ENCODE data around the gene PDZRN3. TPM values are rescaled to one million over a fixed set of nuclear protein-coding genes. Genes with fewer than 3 reads are reported as not detected.

PDZRN3 gene
- total RNA-seq, 1 experiment from 2014 or later = 0.17 TPM

DNA sequence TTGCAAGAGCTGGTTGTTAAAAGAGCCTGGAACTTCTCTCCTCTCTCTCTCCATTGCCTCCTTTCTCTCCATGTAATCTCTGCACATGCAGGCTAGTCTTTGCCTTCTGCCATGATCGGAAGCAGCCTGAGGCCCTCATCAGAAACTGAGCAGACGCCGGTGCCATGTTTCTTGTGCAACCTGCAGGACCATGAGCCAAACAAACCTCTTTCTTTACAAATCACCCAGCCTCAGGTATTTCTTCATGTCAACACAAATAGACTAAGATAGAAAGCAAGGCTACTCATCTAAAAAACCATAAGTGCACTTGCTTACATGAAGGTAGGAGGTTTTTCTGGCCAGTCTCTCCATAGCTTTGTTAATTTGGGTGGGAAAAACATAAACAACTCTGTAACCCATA, 8.7 kb downstream of the PDZRN3 start (continued):
- TF ChIP-seq SRF (IDR thresholded peaks at IDR 0.05; ENCODE audit: low read depth) = no peak

DNA sequence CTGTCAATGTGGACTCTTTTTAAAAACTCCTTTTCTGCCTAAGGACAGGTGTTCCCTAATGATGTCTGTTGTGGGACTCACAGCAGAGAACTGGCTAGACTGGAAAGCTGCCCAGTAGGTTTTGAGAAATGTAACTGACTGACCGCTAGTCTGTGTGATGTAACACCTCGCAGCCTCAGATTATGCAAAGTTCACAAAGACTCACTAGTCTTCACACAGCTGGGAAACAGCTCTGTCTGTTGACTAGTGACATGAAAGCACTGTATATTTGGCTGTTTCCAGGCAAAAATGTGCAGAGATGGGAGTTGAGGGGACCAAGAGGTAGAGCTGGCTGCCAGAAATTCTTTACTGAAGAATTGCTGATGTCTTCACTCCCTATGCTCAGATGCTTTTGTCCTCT, 10.3 kb downstream of the PDZRN3 start:
- RAD21 ChIA-PET (ENCODE audit: low non-redundant PET in 1 of 2, low total read pairs in 2 of 2, uncharacterized antibody in 2 of 2, unreplicated experiment in 2 of 2) = no interaction called here
- BruUV-seq (replicated peaks) = no TSS peak
- DNase-seq (ENCODE audit: low read depth, low spot score) (no peak), ATAC-seq (no peak)
- POLR2A ChIA-PET = no interaction called here
- CTCF ChIA-PET = no interaction called here
- no peaks in the 10 kb centered on the region for H3K36me3 ChIP-seq (ENCODE audit: control insufficient read depth in 1 of 2, insufficient read depth in 2 of 2, low read length in 2 of 2)
- TF ChIP-seq EZH2 (IDR thresholded peaks at IDR 0.05) = no peak
- no peak for TF ChIP-seq CTCF (IDR thresholded peaks at IDR 0.05 in 2 of 3, conservative IDR thresholded peaks at IDR 0.05 in 1 of 3; ENCODE audit: borderline replicate concordance in 1 of 3, insufficient read depth in 1 of 3, low read depth in 2 of 3, low read length in 2 of 3)
- TF ChIP-seq JUND (IDR thresholded peaks at IDR 0.05) = no peak
- TF ChIP-seq RAD21 (IDR thresholded peaks at IDR 0.05; ENCODE audit: low read depth) = no peak
- TF ChIP-seq CEBPB (IDR thresholded peaks at IDR 0.05; ENCODE audit: low read depth) = no peak
- no peak for TF ChIP-seq MAX (IDR thresholded peaks at IDR 0.05)
- no peak for TF ChIP-seq SP1 (IDR thresholded peaks at IDR 0.05; ENCODE audit: low read depth)
- no peak for TF ChIP-seq ZNF274 (IDR thresholded peaks at IDR 0.05; ENCODE audit: low read depth, low read length)
- TF ChIP-seq YY1 (IDR thresholded peaks at IDR 0.05; ENCODE audit: extremely low read depth, insufficient replicate concordance, low read depth, low read length) = no peak
- TF ChIP-seq, protein P1, sequence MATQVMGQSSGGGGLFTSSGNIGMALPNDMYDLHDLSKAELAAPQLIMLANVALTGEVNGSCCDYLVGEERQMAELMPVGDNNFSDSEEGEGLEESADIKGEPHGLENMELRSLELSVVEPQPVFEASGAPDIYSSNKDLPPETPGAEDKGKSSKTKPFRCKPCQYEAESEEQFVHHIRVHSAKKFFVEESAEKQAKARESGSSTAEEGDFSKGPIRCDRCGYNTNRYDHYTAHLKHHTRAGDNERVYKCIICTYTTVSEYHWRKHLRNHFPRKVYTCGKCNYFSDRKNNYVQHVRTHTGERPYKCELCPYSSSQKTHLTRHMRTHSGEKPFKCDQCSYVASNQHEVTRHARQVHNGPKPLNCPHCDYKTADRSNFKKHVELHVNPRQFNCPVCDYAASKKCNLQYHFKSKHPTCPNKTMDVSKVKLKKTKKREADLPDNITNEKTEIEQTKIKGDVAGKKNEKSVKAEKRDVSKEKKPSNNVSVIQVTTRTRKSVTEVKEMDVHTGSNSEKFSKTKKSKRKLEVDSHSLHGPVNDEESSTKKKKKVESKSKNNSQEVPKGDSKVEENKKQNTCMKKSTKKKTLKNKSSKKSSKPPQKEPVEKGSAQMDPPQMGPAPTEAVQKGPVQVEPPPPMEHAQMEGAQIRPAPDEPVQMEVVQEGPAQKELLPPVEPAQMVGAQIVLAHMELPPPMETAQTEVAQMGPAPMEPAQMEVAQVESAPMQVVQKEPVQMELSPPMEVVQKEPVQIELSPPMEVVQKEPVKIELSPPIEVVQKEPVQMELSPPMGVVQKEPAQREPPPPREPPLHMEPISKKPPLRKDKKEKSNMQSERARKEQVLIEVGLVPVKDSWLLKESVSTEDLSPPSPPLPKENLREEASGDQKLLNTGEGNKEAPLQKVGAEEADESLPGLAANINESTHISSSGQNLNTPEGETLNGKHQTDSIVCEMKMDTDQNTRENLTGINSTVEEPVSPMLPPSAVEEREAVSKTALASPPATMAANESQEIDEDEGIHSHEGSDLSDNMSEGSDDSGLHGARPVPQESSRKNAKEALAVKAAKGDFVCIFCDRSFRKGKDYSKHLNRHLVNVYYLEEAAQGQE (IDR thresholded peaks at IDR 0.05; ENCODE audit: low read depth) = no peak
- TF ChIP-seq CBX3 (IDR thresholded peaks at IDR 0.05; ENCODE audit: low read depth) = no peak
- TF ChIP-seq ELF1 (IDR thresholded peaks at IDR 0.05; ENCODE audit: borderline replicate concordance, low read depth) = no peak
- TF ChIP-seq EZH2phosphoT487 (IDR thresholded peaks at IDR 0.05; ENCODE audit: borderline replicate concordance) = no peak
- TF ChIP-seq SRF (IDR thresholded peaks at IDR 0.05; ENCODE audit: low read depth) = no peak
- no peak overlapping the region for H3K4me3 ChIP-seq (replicated peaks in 1 of 2; ENCODE audit: low read depth in 1 of 2, low read length in 2 of 2)
- no peaks in the 10 kb centered on the region for H4K20me1 ChIP-seq (ENCODE audit: insufficient read depth)
- H2AFZ ChIP-seq (ENCODE audit: low read depth, low read length, poor library complexity, severe bottlenecking) = no peak overlapping the region
- H3K4me2 ChIP-seq (ENCODE audit: low read length) = no peak overlapping the region
- H3K9me3 ChIP-seq (ENCODE audit: control insufficient read depth in 1 of 2, insufficient read depth in 1 of 2, low read depth in 1 of 2, low read length in 2 of 2) = peaks cover 0 to 2% of the 10 kb centered on the region in 2 experiments; a peak in 1 of 4 replicates
- no peak overlapping the region for H3K27ac ChIP-seq (ENCODE audit: low read depth, low read length)
- no peaks in the 10 kb centered on the region for H3K9me2 ChIP-seq (ENCODE audit: insufficient read depth)
- H3K4me1 ChIP-seq (ENCODE audit: control insufficient read depth in 1 of 2, insufficient read depth in 2 of 2, low read length in 2 of 2) = no peaks in the 10 kb centered on the region
- no peaks in the 10 kb centered on the region for H3K79me2 ChIP-seq (ENCODE audit: insufficient read depth, low read length)
- no peaks in the 10 kb centered on the region for H3K27me3 ChIP-seq (ENCODE audit: insufficient read depth, low read length)
- intact Hi-C loops (cut with micrococcal nuclease) = no loop called here
- no peak overlapping the region for H3K9ac ChIP-seq (ENCODE audit: low read length)

Measured in HCT116 (cell line).